HG03066 (cell line): ENCODE measurements around the gene DNAJB5.
"Not testable (repeated sequence)": the region's sequence is repeated elsewhere in the genome, so short reads cannot be mapped to it uniquely, and the experiment has no call there.

ENCODE experiments used
- ATAC-seq: cut with Tn5 transposase; IDR thresholded peaks from one replicate; pipeline ENCODE4 v1.9.1; 2021; ENCODE audit warnings: low read depth; ENCODE audit not compliant: unreplicated experiment

Gene DNAJB5

GRCh38 chr9:34989003-34989945 lies at the start of gene DNAJB5:
TSS of gene DNAJB5 (plus strand) at chr9:34989745. CDS start at chr9:34990631, 886 bp downstream.
- ATAC-seq = peak; percentile 88

- ATAC-seq = not testable (repeated sequence)
Measured at GRCh38 chr9:34939989-34940388, 49.6 kb upstream of the DNAJB5 start.

GRCh38 chr9:34948451-34948850 lies 41.1 kb upstream of the DNAJB5 start:
- no peak for ATAC-seq

DNA sequence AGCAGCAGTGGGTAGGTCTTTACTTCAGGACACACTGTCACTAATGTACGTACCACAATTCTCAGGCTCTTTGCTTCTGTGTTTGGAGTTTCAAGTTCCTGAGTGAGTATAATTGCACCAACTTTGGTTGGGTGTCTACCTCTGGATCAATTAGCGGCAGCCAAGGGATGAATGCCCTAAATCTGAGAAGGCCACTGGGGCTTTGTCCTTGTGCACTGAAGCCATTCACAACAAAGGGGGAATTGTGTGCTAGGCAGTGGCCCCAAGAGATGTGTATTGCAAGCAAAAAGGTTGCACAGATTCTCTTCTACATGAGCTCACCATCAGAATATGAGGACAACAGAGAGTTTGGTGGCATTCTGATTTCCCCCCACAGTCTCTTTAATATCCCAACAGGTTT lies 35.3 kb upstream of the DNAJB5 start:
- ATAC-seq = no peak

DNA sequence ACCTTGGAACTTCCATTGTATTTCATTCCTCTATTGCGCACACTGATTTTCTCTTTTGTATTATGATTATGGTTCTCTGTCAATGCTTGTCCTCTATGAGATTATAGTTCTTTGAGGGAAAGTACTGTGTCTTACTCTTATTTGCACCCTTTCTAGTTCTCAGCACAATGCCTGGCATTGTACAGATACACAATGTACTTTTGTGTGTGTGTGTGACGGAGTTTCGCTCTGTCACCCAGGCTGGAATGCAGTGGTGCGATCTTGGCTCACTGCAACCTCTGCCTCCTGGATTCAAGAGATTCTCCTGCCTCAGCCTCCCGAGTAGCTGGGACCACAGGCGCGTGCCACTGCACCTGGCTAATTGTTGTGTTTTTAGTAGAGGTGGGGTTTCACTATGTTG lies 33.5 kb upstream of the DNAJB5 start:
- ATAC-seq = not testable (repeated sequence)

DNA sequence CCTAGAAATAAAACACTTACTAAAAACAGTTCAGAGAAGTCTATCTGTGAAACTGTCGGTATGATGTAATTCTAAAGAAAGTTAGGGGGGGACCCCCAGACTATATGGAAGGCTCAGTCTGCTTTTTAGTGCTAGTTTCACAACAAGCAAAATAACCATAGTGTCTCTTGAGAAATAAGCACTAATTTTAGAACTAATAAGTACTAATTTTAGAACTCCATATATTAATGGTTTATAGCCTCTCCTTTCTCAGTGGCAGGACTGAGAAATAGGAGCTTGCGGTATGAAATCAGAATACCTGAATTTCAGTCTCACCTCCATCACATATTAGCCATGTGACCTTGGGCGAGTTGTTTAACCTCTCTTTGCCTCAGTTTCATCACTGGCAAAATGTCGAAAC lies 32.9 kb upstream of the DNAJB5 start:
- no peak for ATAC-seq

DNA sequence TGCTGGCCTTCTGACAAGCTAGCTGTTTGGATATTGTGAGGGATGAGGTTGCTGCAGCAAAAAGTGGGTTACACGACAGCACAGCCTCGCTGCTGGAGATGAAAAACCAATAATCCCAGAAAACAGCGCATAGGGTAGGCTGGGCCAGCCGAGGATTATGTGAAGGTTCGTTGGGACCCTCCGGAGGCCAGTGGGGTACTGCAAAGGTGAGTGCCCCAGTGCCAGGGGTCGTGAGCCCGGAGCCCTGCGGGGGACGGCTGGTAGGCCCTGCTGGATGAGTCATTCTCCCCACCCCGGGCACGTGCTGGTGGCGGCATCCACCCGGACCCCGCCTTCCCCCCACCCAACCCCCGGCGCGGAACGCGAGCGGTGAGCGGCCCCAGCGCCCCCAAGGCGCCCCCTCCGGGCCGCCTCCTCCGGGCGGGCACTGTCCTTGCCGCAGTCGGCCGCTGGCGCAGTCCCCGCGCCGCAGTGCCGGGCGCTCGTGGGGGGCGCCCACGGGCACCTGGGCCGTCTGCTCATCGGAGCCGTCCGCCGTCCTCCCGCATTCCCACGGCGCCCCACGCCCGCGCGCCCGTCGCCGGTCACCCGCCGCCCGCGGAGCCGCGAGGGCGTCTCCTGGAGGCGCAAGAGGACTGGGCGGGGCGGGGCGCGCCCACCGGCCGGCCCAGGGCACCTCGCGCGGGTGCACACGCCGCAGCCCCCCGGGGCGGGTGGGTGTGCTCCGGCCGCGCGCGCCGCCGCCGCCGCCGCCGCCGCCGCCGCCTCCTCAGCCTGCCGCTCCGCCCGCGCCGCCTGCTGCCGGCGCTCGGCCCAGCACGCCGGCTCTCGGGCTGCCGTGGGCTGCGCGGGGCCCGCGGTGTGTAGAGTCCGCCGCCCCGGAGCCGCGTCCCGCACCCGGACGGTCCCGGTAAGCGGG lies 31.8 kb upstream of the DNAJB5 start, which contains the start of gene PHF24:
TSS of gene PHF24 (plus strand) at position 794 of the 919 bp plus-strand sequence. CDS start 13,014 bp downstream, outside the sequence.
- no peak for ATAC-seq

- no peak for ATAC-seq
Measured at GRCh38 chr9:34958411-34958982, 31.0 kb upstream of the DNAJB5 start.

GRCh38 chr9:34959461-34959860 lies 30.1 kb upstream of the DNAJB5 start:
- ATAC-seq = no peak

DNA sequence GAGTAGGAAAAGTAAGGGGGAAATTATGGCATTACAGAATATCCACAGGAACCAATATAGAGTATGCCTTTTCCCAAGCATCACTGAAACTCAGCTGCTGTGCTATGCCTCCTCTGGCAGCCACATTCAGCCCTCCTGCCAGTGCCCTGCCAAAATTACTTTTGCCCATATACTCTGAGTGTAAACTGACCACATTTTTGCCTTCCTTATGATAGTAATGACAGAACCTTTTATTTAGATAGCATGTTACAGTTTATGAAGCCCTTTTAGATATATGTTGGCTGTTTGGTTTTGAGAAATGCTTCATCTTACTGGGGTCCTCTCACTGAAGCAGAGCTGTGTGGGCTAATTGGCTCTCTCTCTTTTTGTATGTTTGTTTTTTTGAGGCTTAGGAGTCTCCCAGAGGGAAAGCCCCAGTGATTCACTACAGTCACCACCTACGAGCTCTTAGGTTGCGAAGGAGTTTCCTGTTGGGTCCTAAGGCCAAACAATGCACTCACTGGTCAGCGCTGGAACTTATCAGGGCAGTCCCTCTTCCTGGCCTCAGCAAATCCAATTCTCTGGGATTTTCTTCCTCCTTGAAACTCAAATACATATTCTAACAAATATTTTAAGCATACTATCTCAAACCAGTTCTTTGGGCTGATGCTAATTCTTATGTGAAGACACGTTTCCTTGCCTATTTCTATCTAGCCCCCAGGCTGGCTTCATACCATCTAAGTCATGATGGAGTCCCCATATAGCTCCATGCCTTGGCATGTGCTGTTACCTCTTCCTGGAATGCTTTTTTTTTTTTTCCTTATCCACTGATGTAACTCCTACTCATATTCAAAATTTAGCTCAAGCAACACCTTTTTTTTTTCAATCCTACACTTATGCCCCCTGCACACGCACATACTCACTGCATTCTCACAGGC lies 27.7 kb upstream of the DNAJB5 start:
- ATAC-seq = no peak

DNA sequence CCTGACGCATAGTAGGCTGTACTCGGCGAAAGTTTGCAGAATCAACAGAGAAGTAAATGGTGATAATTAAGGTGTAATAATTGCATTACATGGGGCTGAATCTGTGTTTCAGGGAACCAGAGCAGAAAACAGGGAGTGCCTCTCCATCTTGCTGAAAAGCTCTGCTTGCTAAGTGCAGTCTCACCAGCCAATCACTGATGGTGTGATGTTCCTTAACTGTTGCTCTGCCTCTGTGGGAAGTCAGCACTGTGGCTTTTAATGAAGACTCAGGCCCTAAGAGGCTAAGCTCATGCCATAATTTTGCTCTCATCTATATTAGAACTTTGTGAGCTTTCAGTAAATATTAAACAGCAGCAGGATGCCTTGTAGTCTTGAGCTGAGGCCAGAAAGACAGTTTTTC lies 27.0 kb upstream of the DNAJB5 start:
- no peak for ATAC-seq

DNA sequence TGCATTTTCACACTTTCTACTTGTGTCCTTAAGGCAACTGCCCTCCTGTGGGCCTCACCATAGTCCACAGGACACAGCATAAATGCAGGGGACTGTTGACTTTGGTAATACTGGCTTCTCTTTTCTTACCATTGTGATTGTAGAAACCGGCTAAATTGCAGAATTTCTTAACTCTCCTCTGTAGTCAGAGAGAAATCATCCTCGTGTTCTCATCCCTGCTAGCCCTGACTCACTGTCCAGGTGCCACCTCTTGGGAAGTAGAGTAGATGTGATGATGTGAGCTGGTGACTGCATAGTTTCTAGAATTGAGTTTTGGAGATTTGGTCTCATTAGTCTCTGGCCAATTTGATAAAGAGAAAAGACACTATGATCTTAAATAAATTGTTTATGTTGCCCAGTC lies 26.0 kb upstream of the DNAJB5 start:
- ATAC-seq = no peak

DNA sequence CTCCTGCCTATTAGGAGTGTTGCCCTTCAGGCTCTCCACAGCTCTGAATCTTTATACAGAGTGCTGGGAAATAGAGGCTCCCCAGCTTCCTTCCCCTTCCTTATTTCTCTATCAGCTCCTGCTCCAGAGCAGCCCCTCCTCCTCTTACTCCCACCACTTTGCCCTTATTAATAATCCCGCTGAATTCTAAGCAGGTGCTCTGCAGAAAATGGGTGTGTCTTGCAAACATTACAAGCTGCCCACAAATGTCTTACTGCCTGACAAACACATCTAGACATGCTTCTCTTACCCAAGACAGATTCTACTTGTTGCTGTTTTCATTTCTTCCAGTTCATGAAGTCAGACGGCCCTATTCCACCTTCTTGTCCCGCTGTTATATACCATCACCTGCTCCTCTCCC lies 25.1 kb upstream of the DNAJB5 start:
- no peak for ATAC-seq

DNA sequence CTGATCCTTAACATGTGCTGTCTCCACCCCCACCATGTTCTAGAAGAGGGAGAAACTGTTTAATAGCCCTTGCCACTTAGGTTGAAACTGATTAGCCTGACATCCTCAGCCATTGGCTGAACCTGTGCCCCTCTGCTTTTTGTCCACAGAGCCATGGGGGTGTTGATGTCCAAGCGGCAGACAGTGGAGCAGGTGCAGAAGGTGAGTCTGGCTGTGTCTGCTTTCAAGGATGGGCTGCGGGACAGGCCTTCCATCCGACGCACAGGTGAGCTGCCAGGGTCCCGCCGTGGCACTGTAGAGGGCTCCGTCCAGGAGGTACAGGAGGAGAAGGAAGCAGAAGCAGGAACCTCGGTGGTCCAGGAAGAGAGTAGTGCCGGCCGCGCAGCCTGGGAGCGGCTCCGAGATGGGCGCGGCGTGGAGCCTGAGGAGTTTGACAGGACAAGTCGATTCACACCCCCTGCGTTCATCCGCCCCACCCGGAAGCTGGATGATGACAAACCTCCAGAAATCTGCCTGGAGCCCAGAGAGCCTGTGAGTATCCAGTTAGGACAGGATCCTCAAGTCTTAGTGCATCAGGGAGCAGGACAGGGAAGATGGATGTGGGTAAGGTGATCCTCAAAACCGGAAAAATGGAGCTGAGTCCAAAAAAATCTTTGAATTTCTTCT lies 18.3 kb upstream of the DNAJB5 start:
- no peak for ATAC-seq

GRCh38 chr9:34974664-34975063 lies 14.9 kb upstream of the DNAJB5 start:
- no peak for ATAC-seq

GRCh38 chr9:34976441-34976840 lies 13.1 kb upstream of the DNAJB5 start:
- no peak for ATAC-seq

DNA sequence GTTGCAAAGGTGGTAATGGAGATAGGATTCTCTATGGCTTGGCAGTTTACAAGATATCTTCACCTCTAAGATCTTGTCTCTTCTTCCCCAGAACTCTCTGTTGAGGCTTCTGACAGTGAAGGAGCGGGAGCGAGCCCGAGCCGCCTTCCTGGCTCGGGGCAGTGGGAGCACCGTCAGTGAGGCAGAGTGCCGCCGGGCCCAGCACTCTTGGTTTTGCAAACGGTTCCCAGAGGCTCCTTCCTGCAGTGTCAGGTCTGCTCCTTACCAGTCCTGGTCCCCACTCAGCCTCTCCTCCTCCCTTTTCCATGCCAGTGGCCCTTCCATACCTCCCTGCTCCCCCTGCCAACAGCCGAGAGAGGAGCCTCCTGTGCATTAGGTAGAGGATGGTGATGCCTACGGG lies 12.6 kb upstream of the DNAJB5 start:
- no peak for ATAC-seq

DNA sequence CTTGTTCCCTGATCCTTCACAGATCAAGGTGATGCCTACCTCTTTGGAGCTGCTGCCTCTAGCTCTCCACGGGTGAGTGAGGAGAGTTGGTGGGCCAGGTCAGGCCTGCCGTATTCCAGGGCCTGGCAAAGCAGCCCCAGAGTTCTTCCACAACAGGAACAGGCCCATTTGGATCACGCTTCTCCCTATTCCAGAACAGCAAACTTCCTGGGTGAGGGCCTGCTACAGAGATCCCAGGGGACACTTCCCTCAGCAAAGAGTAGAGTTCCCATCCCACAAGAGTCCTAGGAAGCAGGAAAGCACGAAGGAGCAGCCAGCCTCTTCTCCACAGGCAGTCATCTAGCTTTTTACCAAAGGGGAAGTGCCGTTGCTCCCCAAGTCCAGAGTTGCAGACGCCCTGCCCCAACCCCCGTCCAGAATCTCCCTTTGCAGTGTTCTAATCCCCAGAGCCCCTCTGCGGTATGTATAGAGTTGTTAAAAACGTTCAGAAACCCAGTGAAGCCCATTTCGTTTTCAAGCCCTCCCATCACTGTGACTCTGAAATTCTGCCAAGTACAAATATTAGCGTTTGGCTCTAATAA lies 9.3 kb upstream of the DNAJB5 start:
- ATAC-seq = no peak

DNA sequence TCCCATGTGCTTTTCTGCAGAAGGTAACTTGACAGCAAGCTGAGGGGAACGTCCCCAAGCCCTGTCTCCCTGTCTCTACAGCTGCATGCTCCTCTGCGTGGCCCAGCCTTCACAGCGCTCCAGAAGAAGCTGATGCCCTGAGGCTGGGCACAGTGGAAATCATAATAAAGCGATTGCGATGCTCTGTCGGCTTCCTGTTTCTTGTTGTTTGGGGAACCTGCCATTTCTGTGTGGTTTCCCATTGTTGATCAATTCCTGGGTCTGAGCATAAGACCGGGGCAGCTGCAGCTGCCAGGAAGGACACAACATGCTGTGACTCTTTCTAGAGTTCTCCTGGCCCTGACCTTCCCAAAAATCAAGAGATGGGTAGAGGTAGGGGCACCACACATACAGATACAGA lies 7.2 kb upstream of the DNAJB5 start:
- no peak for ATAC-seq
